NB4 (cell line): ENCODE measurements around the gene OSBP2.

Experiments used
- POLR2A ChIP-seq: IDR thresholded peaks from 2 replicates; pipeline ENCODE4 v1.6.1; 2011; ENCODE audit warnings: mild to moderate bottlenecking; ENCODE audit not compliant: insufficient read length; ENCODE audit errors: extremely low read depth
- TF ChIP-seq, protein P1 (sequence below): IDR thresholded peaks from 2 replicates; pipeline ENCODE4 v1.6.1; 2011; ENCODE audit warnings: low read depth, low read length
- TF ChIP-seq, protein P2 (sequence below): IDR thresholded peaks from one replicate; pipeline ENCODE4 v1.5.1; 2012; ENCODE audit warnings: low read depth, low read length

DNA sequence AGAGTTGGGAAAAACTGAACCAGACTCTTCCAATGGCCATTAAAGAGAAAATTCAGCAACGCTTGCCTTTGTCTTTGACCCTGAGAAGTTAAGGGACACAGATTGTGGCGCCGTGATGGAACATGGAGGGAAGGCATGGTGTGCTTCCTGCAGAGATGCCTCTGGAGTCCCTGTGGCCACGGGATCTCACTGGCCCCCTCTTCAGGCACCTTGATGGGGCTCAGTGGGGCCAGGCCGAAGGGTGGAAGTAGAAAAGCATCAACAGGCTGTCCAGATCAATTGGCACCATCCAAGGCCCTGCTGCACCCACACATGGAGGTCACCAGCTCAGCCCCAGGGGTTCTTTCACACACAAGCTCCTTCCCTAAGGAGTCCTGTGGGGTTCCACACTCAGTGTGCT is 231.0 kb downstream of the OSBP2 start:
- TF ChIP-seq POLR2A, result no peak
- TF ChIP-seq, protein P1, sequence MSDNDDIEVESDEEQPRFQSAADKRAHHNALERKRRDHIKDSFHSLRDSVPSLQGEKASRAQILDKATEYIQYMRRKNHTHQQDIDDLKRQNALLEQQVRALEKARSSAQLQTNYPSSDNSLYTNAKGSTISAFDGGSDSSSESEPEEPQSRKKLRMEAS, result no peak
- TF ChIP-seq, protein P2, sequence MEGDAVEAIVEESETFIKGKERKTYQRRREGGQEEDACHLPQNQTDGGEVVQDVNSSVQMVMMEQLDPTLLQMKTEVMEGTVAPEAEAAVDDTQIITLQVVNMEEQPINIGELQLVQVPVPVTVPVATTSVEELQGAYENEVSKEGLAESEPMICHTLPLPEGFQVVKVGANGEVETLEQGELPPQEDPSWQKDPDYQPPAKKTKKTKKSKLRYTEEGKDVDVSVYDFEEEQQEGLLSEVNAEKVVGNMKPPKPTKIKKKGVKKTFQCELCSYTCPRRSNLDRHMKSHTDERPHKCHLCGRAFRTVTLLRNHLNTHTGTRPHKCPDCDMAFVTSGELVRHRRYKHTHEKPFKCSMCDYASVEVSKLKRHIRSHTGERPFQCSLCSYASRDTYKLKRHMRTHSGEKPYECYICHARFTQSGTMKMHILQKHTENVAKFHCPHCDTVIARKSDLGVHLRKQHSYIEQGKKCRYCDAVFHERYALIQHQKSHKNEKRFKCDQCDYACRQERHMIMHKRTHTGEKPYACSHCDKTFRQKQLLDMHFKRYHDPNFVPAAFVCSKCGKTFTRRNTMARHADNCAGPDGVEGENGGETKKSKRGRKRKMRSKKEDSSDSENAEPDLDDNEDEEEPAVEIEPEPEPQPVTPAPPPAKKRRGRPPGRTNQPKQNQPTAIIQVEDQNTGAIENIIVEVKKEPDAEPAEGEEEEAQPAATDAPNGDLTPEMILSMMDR, result no peak
